ENCODE measurements around the gene HCFC1.
A peak's percentile ranks its signal among the peaks of the same experiment; 100 is the strongest.

HCFC1 gene

DNA sequence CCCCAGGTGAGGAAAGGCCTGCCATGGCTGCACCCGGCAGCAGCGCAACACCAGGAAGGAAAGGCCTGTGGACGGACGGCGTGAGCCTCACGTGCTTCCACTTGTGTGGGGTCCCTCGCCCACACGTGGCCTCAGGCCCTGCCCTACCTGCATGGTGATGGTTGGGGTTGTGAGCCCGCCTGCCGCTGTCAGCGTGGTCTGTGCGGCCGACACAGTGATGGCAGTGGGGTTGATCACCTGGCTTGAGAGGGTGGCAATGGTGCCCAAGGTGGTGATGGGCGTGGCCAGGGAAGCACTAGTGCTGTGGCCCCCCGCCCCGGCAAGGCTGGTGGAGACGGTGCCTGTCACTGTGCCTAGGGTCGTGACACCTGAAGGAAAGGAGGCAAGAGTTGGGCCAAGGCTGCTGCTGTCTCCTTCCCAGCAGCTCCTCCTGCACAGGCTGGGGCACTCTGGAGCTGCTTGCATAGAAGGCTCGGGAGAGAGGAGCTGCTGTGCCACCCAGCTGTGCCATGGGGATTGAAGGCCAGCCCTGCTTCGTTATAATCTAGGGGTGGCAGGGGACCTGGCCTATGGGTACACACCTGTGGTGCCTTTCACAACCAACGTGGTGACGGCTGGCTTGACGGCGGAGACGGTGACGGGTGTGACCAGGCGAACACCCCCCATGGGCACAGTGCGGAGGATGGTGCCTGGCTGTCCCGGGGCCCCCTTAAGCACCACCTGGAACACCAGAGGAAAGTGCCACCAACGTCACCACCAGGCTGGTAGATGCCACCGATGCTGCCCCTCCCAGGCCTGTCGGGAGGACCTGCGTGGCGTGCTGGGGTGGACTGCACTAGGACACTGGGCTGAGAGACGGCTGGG, 15.3 kb downstream of the HCFC1 start:
- DNase-seq: no peak

DNA sequence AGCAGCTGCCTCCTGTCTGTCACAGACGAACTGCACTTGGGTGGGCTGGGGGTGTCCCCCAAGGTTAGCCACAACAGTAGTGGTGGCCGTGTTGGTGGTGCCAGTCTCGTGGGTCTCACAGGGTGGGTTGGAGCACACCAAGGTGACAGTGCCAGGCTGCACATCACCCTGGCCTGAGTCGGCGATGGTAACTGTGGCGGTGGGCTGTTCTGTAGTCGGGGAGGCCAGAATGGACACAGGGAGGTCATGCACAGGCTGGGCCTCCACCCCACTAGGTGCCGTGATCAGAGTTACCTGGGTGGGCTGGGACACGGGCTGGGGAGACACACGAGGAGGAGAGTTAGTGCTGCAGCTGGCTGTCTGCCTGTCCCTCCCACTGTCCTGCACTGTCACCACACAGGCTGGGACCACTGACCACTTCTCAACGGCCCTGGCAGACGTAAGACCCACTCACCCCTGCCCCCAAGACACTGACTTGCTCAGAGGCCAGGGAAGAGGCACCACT, 16.3 kb downstream of the HCFC1 start:
- no peak for DNase-seq

DNA sequence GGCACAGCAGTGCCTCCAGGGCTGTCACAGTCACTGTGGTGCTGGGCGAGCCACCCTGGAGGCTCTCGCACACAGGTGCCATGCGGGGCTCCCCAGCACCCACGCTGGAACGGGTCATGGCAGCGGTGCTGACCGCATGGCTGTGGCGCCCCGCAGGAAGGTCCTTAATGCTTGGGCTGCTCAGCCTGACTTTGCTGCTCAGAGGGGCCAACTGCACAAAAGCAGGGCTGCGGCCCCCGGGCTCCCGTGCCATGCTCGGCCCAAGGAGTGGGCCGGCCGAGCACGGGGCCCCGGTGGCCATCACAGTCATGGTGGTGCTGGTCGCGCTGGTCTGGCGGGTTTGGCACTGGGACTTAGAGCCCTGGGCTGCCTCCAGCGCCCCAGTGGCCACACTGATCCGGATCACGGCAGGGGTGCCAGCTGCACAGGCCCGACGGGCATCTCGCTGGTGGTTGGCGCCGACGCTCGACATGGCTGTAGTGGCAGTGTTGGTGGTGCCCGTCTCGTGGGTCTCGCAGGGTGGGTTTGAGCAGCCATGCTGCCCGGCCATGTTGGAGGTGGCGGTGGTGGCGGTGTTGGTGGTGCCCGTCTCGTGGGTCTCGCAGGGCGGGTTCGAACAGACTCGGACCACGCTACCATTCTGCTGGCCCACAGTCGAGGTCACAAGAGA, 16.9 kb downstream of the HCFC1 start:
- no peak for DNase-seq

DNA sequence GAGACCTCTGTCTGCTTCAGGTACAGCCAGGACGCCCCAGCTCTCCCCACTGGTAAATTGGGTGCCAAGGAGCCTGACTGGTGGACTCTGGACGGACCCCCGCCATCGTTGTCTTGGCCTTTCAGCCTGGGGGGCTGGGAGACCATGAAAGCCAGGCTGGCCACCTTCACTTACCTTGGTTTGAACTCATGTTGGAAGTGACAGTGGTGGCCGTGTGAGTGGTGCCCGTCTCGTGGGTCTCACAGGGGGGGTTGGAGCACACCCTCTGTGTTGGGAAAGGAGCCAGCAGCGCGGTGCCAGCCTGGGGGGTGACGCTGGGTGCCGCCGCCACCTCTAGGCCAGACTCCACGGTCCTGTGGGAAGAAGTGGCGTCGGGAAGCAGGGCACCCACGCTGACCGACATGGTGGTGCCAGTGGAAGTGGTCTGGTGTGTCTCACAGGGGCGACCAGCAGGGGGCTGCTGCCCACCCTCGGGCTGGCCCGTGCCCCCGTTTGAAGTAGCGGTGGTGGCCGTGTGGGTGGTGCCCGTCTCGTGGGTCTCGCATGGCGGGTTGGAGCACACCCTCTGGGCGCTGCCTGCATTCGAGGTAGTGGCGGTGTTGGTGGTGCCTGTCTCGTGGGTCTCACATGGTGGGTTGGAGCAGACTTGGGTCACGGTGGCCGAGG, 17.6 kb downstream of the HCFC1 start:
- DNase-seq: no peak

DNA sequence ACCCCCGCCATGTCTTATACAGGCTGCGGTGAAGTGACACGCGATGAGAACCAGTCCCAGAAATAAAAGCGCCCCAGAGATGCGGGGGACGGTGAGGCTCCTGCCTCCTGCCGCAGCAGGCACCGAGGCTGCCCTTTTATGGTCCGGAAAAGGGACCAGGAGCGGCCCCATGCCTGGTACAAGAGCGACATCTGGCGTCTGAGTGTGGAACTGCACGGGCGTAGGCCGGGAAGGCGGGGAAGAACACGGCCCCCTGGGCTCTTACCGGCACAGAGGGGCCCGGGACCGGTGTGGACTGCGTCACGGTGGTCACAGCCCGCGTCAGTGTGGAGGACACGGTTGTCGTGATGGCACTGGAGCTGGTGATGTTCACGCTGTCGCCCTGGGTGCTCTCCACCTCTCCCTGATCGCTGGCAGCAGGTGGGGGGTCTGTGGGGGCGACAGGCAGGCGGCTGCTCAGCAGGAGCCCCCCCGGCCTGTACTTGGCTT, 18.2 kb downstream of the HCFC1 start:
- DNase-seq: peak; percentile 92 to 93

DNA sequence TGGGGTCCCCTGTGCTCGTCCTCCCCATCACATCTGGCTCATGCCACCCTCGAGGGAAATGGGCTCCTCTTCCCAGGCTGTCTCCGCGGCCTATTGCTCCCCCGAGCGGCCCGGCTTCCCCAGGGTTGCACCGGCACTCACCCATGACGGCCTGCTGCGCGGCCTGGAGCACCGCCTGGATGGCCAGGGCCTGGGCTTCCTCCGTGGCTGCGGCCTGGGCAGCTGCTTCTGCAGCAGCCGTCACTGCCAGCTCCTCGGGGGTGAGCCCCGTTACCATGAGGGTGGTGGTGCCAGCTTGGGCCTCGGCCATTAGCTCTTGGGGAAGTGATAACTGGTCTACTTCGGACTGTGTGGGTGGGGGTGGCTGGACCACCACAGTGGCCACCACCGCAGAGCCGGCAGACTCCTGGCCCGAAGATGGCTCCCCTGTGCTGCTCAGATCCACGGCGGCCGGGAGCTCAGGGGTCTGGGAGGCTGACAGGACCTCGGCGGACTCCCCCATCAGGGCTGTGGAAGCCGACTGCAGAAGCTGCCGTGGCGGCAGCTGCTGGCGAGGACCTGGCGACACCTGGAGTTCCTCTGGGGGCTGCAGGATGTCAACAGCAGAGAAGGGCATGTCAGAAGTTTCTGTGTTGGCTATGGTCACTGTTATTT, 19.1 kb downstream of the HCFC1 start:
- DNase-seq: no peak

DNA sequence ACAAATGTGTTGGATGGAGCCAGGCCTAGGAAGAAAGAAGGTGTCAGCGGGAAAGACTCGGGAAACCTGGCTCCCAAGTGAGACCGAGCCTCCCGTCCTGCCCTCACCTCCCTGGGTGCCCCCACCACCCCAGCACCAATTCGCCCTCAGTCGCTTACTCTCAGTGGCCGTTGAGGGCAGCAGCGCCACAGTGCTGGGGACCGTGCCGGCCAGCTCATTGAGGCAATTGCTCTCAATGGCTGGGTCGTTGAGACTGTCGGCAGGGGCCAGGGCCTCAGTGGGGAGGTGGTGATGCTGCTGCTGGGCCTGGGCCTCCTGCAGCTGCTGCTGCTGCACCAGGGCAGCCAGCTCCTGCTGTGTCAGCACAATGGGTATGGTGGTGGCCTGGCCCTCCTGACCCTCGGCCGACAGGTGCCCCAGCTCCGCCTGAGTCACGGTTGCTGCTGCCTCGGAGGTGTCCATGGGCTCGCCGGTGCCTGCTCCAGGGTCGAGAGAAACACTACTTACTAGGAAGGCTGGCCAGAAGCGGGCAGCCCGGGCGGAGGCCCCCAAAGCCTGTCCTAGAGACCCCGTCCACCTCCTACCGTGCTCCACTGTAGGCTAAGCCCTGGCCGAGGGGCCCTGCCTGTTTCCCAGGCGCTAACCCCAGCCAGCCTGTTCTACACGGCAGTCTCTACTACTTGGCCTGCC, 19.8 kb downstream of the HCFC1 start:
- no peak for DNase-seq

DNA sequence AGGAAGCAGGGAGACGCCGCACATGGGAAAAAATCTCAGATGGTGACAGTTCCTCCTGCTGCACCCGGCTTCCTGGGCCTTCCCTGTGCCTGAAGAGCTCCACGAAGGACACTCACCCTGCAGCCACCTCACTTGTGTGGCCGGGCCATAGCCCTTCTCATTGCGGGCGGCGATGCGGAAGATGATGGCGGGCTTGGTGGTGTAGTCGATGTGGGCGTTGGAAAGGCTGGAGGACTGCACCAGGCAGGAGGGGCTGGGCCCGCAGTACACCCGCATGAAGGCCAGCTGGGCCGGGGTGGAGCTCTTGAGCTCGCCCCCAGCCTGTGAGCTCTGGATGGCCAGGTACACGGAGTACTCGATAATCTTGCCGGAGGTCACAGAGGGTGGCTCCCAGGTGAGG, 21.5 kb downstream of the HCFC1 start:
- DNase-seq: no peak

DNA sequence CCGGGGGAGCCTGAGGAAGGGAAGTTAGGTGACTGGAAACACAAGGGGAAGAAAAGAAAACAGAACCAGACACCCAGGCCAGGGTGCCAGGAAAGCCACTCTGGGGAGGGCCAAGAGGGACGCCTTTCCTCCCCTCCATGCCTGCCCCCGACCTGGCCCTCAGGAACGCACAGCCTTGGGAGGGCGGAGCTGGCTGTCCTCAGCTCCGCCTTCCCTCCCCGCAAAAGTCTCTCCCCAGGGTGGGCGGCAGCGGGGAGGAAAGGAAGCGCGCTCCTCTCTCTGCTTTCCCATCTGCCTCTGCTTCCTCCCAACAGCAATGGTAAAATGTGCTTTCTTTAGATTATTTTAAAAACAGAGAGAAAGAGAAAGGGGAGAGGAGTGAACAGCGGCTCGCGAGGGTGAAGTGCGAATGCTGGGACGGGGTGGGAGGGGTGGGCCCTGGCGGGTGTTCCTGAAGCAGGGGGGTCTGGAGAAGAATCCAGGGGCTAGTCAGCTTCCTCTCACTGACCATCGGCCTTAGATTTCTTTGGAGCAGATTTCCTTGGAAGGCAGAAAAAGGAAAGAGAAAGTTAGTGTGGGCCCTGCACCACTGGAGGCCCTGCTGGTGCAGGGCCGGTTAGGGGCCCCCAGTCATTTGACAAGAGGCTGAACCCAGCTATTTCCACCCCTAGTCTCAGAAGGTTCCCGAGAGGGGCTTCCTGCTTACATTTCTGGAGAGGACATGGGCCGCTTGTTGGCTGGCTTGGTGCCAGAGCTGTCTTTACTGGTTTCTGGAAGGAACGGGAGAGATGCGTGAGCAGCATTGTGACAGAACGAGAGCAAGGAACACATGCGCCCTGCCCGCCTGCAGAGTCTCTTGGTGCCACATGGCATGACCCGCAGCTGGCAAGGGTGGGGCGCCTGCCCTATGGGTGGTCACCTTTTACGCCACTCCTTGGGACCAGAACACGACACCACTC, 22.5 kb downstream of the HCFC1 start:
- no peak for DNase-seq

DNA sequence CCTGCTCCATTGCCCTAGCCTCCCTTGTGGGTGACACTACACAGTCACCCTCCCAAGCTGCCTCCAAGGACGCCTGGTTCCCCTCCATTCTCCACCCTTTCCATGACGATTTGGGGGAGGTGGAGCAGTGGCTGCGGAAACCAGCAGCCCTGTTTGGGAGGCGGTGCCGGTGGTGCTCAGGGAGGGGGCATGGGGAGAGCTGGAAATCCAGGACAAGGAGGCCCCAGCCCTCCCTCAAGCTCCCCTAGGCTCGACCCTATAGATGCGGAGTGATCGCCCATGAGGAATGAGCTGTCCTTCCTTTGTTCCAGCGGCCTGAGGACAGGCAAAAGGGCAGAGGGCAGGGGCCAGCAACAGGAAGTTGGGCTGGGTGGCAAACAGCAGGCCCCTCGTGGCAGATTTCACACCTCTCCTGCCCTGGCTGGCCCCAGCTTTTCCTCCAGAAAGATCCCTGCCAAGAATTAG, 23.6 kb downstream of the HCFC1 start:
- DNase-seq: no peak

DNA sequence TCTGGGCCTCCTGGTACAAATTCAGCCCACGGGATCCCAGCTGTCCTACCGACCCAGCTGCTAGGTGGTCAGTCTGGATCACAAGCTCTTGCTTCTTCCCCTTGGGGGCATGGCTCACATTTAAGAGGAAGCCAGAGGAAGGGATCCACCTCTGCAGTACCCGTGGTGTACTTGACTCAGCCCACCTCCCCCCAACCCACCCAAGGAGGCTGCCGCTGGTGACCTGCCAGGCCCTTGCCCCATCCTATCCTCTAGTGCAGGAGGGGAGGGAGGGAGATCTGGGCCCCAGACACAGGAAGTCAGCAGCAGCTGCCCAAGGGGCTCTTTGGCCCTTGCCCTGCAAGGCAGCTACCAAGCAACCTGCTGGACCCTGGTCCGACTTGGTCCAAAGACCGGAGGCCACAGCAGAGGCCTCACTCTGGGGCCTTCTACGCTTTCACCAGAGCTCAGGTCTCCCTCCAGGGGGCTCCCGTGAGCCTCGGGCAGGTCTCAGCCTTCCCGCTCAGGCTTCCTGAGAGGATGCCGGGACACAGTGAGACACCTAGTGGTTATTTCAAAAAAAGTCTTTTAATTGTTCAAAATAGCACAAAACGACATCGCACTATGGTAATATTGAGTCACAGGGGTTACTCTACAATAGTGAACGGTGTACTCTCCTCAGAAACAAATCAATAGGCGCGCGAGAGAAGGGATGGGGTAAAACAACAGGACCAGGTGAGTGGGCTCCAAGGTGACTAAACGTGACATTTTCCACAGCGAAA, 24.4 kb downstream of the HCFC1 start:
- DNase-seq: peak; percentile 89

DNA sequence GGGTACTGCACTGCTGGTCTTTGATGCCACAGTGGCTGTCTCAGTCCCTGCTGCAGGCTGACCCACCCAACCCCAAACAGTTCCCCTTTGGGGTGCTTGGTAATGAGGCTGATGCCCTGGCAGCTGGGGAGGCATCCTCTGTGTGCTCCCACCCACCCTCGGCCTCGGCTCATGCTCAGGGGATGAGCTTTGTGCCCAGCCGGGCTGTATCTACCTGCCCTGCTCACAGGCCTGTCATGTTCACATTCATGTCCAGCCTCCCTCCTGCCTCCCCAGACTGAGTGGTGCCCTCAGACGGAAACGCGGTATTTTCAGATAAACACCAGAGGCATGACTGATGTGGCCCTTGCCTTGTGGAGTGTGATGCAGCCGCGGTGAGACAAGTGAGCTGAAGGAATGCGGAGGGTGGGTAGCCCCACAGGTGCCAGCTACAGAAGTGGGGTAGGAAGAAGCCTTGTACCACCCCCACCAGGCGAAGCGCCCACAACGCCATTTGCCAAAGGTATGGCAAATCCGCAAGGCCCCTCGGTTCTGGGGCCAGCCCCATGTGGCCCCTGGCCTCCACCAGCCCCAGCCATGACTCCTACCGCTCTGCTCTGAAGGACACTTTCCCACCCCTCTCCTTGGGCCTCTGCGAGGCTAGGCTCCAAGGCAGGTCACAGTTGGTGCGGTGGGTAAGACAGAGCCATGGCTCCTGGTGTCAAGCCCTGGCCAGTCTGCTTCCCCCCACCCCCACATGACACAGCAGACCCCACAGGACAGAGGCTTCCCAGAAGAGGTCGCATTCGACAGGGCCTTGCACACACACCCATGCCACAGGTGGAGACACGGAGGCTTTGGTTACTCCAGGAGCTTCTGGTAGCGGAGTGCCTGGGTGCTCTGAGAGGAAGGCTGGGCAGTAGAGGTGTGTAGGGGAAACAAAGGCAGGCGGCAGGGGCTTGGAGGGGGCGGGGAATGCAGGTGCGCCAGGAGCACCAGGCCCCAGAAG, 25.4 kb downstream of the HCFC1 start:
- DNase-seq: no peak

DNA sequence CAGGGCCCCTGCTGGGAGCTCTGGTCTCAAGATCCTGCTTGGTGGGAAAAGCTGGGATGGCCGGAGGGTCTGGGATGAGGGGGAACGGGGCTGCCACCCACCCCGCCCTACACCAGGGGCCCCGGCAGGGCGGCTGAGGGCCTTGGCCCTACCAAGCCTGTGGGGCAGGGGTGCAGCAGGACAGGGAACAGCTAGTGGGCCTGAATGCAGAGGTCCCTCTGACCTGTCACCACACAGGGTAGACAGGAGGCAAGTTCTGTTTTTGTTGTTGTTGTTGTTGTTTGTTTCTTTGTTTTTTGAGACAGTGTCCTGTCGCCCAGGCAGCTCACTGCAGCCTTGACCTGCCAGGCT, 26.8 kb downstream of the HCFC1 start:
- DNase-seq: no peak

DNA sequence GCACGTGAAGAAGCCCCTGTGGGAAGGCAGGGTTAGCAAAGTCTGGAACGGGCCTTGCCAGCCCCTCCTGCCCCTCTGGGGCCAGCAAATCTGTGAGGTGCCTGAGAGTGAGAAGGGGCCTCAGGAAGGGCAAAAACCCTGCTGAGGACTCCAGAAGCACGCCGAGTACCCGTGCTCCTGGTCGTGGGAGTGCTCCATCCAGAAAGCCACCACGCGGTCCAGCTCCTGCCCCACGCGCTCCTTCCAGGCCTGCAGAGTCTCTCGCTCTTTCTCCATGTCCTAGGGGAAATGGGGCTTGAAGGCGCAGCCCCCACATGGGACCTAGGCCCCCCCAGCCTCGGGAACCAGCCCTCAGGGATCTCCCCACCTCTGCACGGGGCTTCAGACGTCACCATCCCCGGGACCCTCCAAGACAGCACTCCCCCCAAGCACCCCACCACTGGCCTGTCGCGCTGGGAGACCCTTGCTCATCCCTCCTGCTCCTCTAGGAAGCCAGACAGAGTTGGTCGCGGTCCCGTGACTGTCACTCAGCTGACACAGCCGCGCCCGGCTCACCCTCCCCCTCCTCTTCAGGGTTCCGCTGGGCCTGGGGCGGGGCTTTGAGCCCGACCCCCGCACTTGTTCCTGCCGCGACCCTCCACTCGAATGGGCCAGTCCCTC, 27.3 kb downstream of the HCFC1 start, which contains the start of gene RENBP:
Gene RENBP, minus strand, starts transcription at position 504 of the 660 bp plus-strand sequence. Its CDS starts 33 bp downstream, at position 471.
- DNase-seq: peak in 1 of 2 experiments; percentile 53

DNA sequence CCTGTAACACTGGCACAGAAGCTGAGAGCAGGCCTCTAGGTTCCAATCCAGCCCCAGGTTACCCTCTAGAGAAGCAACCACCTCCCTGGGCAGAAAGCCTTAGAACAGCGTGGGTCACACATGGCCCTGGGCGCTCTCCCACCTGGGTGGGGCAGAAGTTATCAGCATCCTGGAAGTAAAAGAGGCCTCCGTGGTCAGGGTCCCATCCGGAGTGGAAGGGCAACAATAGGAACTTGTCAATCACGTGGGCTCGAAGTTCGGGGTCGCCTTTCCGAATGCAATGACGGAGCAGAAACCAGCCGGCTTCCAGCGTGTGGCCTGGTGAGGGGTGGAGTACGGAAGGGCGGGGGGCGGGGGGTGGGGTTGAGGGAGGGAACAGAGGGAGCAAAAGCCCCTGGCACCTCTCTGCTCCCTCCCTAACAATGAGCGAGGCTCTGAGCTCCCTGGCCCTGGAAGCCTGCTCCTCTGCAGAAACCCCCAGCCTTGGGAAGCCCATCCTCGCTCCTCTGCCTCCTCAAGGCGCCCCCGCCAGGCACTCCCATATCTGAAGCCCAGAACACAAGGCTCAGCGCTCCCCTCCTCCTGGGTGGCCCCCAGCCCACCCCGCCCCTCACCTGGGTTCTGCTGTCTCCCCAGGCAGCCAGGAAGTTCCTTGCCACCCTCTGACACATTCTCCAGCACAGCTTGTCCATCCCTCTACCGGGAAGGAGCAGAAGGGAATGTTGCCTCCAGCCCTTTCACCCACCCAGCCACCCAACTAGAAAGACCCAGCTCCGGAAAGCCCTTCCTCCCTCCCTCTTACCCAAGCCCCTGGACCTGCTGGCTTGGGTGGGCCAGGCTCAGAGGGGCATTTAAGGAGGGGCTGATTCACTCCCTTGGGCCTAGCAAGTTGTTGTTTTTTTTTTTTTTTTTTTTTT, 30.0 kb downstream of the HCFC1 start:
- no peak for DNase-seq

DNA sequence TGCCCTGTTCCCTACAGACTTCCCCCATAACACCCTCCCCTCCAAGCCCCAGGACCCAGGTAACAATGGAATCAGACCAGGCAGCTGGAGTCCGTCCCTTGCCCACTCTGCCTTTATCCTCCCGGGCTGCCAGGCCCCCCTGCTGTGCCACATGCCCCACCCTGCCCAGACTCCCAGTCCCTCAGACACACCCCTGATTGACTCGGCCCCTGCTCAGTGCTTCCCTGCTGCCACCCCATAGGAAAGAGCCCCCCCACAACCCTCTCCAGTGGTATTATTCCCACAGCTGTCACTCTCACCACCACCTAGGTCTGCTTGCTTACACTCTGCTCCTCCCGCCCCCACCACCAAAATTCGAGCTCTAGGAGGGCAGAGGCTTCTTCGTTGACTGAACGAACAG, 32.0 kb downstream of the HCFC1 start:
- DNase-seq: no peak

DNA sequence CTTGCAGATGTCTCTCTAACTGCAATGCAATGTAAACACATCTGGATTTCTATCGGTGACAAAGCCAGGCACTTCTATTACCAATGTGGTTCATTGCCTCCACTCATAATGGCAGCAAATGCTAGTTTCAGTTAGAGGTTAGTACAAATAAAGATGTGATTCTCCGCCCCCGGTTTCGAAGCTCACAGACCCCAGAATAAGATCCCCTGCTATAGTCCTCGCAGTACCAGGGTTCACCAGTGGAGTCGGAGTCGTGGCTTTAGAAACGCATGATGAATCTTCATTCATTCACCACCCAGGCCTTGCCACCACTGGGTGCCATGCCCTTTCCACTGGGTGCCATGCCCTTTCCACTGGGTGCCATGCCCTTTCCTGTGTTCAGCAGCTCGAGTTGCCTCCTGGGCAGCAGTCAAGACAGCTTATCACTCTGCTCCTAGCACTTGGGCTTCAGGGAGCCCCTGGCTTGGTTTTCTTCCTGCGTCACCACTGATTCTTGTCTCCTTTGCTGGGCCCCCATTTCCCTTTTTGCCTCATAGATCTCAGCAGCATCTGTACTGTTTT, 33.3 kb downstream of the HCFC1 start:
- peak in 1 of 2 experiments; percentile 46 for DNase-seq
